HG03521 (cell line): ENCODE data around the gene EPYC.
"Not testable (repeated sequence)": the region's sequence is repeated elsewhere in the genome, so short reads cannot be mapped to it uniquely, and the experiment has no call there.

Experiments used
- ATAC-seq: cut with Tn5 transposase; IDR thresholded peaks from one replicate; pipeline ENCODE4 v1.9.1; 2021; ENCODE audit warnings: mild to moderate bottlenecking, moderate library complexity; ENCODE audit not compliant: unreplicated experiment

EPYC gene

GRCh38 chr12:90991952-90992465 lies 12.8 kb downstream of the EPYC start:
- ATAC-seq = no peak

GRCh38 chr12:90990611-90991010 lies 14.2 kb downstream of the EPYC start:
- no peak for ATAC-seq

- ATAC-seq = no peak
Measured at GRCh38 chr12:90989686-90990111, 15.1 kb downstream of the EPYC start.

- peak; percentile 72 for ATAC-seq
Measured at GRCh38 chr12:90987520-90987919, 17.3 kb downstream of the EPYC start.

- ATAC-seq = no peak
Measured at GRCh38 chr12:90987101-90987500, 17.7 kb downstream of the EPYC start.

- ATAC-seq = not testable (repeated sequence)
Measured at GRCh38 chr12:90985331-90985730, 19.4 kb downstream of the EPYC start.

GRCh38 chr12:90984114-90984513 lies 20.7 kb downstream of the EPYC start:
- ATAC-seq = no peak

DNA sequence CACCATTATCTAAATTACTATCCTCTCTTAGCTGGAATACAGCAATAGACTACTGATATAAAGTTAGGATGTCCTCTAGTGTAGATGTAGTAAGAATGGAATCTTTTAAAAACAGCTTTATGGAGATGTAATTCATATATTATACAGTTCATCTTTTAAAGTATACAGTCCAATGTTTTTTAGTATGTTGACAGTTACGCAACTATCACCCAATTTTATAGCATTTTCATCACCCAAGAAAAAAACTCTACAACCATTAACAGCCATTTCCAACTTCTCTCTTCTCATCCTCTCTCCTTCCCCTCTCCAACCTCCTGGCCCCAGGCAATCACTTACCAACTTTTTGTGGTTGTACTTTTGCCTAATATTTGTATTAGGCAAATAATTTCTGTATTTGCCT lies 22.6 kb downstream of the EPYC start:
- ATAC-seq = no peak

- no peak for ATAC-seq
Measured at GRCh38 chr12:90979951-90980350, 24.8 kb downstream of the EPYC start.

- no peak for ATAC-seq
Measured at GRCh38 chr12:90979019-90979418, 25.8 kb downstream of the EPYC start.

GRCh38 chr12:90978117-90978770 lies 26.5 kb downstream of the EPYC start:
- ATAC-seq = peak; percentile 75

GRCh38 chr12:90977224-90977623 lies 27.5 kb downstream of the EPYC start:
- ATAC-seq = no peak

- no peak for ATAC-seq
Measured at GRCh38 chr12:90974286-90974685, 30.5 kb downstream of the EPYC start.

DNA sequence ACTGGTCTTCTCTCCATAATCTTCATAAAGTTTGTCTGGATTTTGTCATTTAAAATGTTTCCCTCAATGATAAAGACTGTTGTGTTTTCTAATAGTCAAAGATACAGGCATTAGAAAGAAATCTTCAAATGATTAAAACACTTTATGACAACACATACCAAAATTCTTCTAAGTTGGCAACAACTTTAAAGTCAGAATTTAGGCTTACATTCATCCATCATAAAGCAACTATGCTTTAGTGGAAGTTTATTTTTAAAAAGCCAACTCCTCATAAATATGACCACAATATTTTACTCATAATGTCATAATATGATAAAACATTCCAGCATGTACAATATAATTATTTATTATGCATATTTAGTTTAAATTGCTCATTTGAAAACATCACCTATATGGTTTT lies 32.5 kb downstream of the EPYC start:
- ATAC-seq = no peak

GRCh38 chr12:90970911-90971310 lies 33.9 kb downstream of the EPYC start:
- ATAC-seq = no peak

DNA sequence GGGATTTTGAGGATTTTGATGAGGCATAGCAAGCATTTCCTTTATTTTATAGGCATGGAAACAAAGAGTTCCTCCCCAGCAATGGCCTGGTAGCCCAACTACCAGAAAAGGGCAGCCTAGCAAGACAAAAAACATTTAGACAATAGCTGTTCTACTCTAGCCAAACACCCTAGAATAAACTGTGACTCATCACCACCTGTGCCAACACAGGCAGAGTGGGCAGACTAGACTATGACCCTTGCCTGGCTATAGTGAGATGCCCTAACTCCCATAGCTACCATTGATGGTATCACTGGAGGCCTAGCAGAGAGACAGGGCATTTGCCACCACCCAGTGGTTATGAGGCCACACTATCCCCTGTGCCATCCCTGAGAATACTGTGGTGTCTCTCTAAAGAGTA lies 34.3 kb downstream of the EPYC start:
- ATAC-seq = no peak

GRCh38 chr12:90969851-90970250 lies 34.9 kb downstream of the EPYC start:
- ATAC-seq = no peak

GRCh38 chr12:90969346-90969745 lies 35.4 kb downstream of the EPYC start:
- ATAC-seq = no peak

GRCh38 chr12:90965204-90965603 lies 39.6 kb downstream of the EPYC start:
- no peak for ATAC-seq

DNA sequence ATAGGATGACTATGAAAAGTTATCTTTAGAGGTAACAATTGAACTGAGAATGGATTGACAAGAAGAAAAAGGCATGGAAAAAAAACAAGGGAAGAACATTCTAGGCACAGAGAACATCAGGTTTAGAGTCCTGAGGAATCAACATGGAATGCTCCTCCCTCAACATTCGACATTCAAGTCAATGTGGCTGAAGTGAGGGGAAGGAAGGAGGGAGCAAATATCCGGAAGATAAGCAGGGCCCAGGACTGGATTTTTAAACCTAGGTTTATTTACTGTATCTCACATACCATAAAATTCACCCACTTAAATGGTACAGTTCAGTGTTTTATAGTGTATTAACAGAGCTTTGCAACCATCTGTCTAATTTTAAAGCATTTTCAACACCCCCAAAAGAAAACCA lies 40.2 kb downstream of the EPYC start:
- no peak for ATAC-seq

DNA sequence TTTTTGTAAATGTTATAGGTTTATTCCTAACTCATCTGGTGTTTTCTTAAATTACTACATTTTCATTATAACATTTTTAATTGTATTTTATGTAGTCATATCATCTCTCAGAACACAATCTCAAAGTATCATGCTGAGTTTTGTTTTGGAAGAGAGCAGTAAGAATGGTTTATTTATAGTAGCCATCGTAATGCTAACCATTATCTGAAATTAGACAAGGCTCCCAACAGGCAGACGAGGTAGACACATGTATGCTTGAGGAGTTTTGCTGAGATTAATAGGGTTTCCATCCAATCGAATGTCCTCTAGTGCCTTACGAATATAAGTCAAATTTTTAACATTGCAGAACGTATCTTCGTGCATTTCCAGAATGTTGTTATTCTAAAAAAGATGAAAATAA lies 40.8 kb downstream of the EPYC start:
- ATAC-seq = no peak

DNA sequence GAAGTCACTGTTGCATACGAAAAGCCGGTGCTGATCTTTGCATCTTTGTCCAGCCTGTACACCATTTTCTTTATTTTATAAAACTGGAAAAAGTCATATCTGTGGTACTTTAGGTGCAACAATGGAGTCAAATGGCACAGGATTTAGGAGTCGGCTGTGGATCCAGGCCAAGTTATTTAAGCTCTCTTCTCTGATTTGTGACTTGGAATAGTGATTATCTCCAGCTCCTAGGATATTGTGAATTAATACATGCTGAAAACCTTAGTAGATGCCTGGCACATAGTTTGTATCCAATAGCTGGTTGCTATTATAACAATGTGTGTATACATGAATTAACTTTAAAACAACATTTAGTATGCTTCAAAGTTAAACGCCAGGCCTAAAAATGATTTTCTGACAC lies 43.6 kb downstream of the EPYC start:
- no peak for ATAC-seq

DNA sequence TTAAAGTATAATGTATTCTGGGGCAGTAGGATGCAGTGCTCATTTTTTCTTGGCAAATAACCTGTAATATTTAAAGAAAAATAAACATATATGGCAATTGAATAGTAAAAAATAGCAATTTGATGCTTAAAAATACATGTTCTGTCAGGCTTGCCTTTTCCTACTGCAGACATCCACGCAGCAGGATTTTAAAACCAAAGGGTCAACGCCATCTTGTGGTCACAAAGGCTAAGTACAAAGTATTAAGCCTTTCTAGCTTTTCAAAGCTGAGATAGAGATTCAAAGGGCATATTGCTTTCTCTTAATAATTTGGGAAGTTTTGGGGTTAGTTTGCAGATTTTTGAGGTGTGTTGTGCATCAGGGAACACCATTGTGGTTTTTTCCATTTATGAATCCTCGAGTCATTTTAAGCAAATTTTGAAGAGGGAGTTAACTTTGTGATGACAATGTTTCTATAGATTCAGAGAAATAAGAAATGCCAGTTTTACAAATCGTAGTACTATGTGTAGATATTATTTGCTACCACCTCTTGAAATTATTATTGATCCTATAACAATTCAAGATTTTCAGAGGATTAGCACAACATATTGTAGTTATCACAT lies 45.1 kb downstream of the EPYC start:
- peak; percentile 71 for ATAC-seq
